ENCODE results near the gene DTNB.

DTNB gene

DNA sequence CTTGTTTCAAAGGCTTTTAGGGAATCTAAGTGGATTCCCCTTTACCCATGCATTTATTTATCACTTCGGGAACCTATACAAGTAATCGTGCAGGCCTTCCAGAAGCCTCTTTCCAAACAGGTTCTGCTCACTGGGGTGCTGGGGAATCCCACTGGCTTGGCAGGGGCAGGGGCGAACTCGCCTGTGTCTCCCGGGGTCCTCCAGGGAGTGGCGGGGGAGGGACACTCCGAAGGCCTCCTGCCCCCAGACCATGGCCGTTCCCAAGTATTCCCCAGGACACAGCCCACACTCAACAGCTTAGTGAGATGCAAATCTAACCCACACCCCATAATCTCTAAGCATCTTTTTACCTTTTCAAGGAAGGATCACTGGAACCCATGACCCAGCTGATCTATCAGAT, 338.2 kb downstream of the DTNB start:
- no peak for DNase-seq

DNA sequence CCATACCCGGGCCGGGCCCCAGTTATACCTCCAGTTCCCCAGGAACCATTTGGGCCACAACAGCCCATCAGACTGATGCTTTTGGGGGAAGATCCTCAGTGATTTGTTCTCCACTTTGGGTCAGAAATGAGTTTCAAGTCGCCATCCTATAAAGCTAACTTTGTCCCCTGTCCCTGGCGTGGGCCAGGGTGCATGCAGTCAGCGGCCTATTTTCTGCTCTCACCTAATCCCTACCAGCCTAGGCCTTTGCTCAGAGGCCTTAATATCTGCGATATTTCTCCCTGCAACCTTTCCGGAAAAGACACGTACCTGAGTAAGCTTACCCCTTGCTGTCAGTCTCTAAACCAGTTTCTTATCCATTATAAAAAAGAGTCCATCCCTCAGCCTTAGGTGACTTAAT, 338.9 kb downstream of the DTNB start:
- no peak for DNase-seq

DNA sequence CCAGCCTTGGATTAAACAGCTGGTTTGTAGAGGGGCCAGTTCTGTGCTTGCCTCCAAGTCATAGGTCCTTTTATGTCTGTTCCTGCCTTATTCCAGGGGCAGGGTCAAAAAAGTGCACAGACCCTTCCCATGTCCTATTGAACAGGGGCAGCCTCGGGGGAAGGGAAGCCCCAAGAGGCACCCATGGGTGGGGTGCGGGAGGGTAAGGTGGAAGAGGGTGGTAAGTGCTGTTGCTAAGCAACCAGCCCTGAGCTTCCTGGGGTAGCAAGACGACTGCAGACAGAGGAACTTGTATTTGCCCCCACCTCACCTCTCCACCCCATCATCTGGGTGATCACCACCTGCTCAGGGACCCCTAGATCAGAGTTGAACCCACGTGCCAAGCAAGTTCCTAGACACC, 339.4 kb downstream of the DTNB start:
- no peak for DNase-seq

DNA sequence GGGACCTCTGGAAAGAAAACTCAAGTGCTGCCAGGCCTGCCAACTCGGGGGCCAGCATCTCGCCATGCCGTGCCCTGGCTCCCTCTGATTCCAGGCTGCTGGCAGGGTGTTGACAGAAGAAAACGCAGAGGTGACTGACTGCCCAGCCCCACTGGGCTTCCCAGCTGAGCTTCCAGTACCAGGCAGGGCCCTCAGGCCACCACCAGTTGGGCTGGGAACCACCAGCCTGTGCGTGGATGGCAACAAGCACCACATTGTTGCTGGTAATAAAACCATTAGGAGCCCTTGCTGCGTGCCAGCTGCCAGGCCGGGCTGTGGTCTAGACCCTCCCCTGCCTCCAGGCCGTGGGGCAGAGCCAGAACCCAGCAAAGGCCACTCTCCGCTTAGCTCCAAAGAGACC, 340.8 kb downstream of the DTNB start:
- DNase-seq: no peak

DNA sequence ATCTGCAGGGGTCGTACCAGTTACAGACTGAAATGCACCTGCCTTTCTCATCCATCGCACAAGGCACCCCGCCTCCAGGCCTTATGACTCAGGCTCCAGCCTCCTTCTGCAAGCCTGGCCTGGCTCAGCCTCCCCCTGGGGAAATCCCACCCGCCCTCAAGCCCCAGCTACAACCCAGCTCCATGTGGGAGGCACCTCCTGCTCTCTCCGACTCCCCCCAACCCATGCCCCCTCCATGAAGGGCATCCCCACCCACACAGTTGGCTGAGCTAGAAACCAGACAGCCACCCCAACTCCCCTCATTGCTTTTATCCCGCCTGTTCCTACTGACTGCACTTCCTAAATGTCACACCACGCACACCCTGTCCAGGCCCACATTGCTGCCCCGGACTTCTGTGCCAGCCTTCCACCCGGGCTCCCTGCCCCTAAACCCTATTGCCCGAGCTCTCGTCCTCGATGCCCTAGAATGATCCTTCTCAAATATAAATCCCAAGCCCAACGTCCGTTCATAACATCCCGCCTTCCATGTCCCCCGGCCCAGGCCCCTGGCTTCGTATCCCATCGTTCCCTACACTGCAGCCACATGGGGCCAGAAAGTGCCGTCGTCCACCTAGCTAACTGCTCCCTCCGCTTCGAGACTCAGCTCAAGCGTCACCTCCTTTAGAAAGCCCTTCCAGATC, 341.6 kb downstream of the DTNB start:
- DNase-seq: no peak

DNA sequence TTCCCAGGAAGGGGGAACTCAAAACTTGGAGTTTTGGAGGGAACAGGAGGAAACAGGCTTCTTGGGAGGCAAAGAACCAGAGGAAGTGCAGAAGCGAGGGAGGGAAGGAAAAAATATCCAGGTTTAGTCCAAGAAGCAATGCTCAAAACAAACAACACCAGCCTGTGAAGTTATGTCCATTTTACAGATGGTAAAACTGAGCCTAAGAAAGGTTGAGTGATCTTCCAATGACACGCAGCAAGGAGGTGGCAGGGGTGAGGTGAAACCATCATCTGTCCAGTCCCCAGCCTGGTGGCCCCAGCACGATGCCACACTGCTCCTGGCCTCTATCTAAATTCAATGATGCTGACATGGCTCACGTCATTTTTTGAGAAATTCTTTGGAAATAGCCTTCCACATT, 342.4 kb downstream of the DTNB start:
- DNase-seq: no peak

DNA sequence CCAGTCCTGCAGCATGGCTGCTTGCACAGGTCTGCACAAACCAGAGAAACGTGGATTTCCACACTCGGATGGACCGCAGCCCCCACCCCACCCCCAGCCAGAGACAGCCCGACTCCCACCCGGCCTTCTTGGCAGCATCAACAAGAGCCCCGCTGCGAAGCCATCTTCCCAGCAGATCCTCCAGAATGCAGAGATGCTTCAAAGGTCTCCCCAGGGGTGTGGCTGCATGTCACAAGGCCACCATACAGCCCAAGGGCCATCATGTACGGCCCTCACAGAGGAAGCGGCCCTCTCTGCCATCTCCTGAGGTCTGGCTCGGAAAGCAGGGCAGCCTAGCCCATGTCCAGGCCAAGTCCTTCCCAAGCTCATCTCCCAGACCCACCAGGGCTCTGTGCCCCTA, 343.1 kb downstream of the DTNB start:
- DNase-seq: no peak

DNA sequence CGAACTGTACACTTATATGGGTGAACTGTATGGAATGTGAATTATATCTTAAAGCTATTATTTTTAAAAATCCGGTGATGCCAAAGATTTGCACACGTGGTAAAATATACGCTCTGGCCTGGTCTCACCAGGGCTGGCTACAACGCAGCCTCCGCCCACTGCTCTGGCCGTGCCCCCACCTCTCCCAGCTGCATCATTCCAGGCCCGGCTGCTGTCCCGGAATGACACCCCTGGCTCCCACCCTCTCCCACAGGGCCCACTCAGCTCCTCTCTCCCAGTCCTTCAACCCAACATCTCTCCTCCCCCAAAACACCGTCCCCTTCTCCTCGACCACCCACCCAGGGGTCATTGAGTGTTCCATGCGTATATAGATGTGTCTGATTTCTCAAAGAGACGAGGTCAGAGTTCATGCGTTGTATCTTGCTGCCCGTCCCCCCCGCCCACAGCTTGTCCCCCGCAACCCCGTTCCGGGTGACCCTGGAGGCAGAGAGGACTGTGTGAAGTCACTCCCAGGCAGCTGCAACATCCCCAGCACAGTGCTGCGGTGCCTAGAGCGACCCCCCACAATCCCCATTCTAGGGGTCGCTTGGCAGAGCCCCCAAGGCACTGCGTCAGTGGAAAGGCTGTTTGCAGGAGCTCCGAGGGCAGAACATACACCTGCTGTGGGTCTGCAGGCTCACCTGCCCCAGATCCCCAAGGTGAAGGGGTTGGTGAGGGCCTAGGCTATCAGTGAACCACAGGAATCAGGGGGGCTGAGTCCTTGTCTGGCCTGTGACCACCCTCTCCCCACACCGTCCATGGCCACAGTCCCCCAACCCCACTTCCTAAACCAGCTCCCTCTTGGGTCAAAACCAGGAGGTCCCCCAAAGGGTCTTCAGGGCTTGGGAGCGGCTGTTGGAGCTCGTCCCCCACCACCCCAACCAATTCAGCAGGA, 345.0 kb downstream of the DTNB start:
- no peak for DNase-seq

Data from Kasumi-1 (cell line).